HepG2 (cell line): Measurements from ENCODE around the gene METTL27. TPM values are rescaled to one million over a fixed set of nuclear protein-coding genes. Genes with fewer than 3 reads are reported as not detected.

ENCODE experiments used
- ATAC-seq: fragments of 200-7000 bp; cut with Tn5 transposase; 3 replicates; pipeline ENCODE4 v1.9.1; 2020; ENCODE audit warnings: mild to moderate bottlenecking, moderate library complexity
- BruUV-seq: library from RNA; stranded (reverse); fragments of 400-500 nt; replicated peaks from 2 replicates; lab custom pipeline; 2021; lab: Mats Ljungman, UMichigan
- CTCF ChIA-PET: fragments of 300-600 bp; formaldehyde crosslinking; extraction: SDS; loops from one replicate; lab custom pipeline; 2021; ENCODE audit warnings: low total read pairs, inconsistent platforms, low intra/inter-chr PET ratio; lab: Yijun Ruan, JAX
- POLR2A ChIA-PET: fragments of 350-600 bp; sonication (Branson Sonifier 250); formaldehyde crosslinking; loops from one replicate; lab custom pipeline; 2020; ENCODE audit warnings: antibody characterized with exemption, inconsistent platforms; lab: Yijun Ruan, JAX
- DNase-seq: peaks from one replicate; pipeline ENCODE4 v3.0.0-alpha.2; 2015; ENCODE audit warnings: low spot score
- FAIRE-seq: peaks from 3 replicates; lab custom pipeline; 2011; peaks lifted over from hg19 to GRCh38; lab: Jason Lieb, UNC
- H2AFZ ChIP-seq: one replicate; pipeline ENCODE4 v1.6.1; 2011; ENCODE audit warnings: low read length, inconsistent platforms
- H3K27ac ChIP-seq: fragments of 300-600 bp; 3 replicates; pipeline ENCODE4 v1.8.0; 2011; ENCODE audit warnings: mixed run types, mild to moderate bottlenecking, mixed read lengths, low read length, inconsistent platforms; ENCODE audit not compliant: insufficient read depth; ENCODE audit errors: extremely low read length
- H3K27me3 ChIP-seq, 2 experiments: fragments of 200-600 bp in 1 of 2; 2 replicates in 1 of 2; 3 replicates in 1 of 2; pipeline versions ENCODE4 v1.6.0 to v1.8.0; 2011; ENCODE audit warnings: low read length in 2 of 2, mild to moderate bottlenecking in 2 of 2, moderate library complexity in 2 of 2, inconsistent platforms in 1 of 2; ENCODE audit not compliant: insufficient read depth in 2 of 2, control insufficient read depth in 1 of 2
- H3K36me3 ChIP-seq, 2 experiments: fragments of 200-600 bp in 1 of 2; replicated peaks in 1 of 2; 2 replicates in 1 of 2; 3 replicates in 1 of 2; pipeline versions ENCODE4 v1.5.1 to v1.8.0; 2011; ENCODE audit warnings: low read length in 2 of 2, inconsistent platforms in 1 of 2; ENCODE audit not compliant: insufficient read depth in 2 of 2, control insufficient read depth in 1 of 2
- H3K4me1 ChIP-seq: 2 replicates; pipeline ENCODE4 v1.5.1; 2012; ENCODE audit warnings: low read length, inconsistent platforms; ENCODE audit not compliant: insufficient read depth
- H3K4me2 ChIP-seq: 2 replicates; pipeline ENCODE4 v1.6.0; 2011; ENCODE audit warnings: low read depth, low read length, inconsistent platforms
- H3K4me3 ChIP-seq, 3 experiments: fragments of 200-600 bp in 1 of 3; sonication (generic), shearing (Covaris generic) in 1 of 3; replicated peaks in 1 of 3; 2 replicates each; pipeline ENCODE4 v1.5.1; 2011 to 2016; ENCODE audit warnings: low read length in 3 of 3, inconsistent platforms in 2 of 3, low read depth in 2 of 3, mild to moderate bottlenecking in 2 of 3, control low read depth in 1 of 3, mixed read lengths in 1 of 3; ENCODE audit not compliant: insufficient read depth in 1 of 3
- H3K79me2 ChIP-seq: one replicate; pipeline ENCODE4 v1.6.1; 2011; ENCODE audit warnings: low read length, inconsistent platforms; ENCODE audit not compliant: insufficient read depth
- H3K9ac ChIP-seq: 2 replicates; pipeline ENCODE4 v1.6.0; 2011; ENCODE audit warnings: mild to moderate bottlenecking, low read depth, low read length, inconsistent platforms; ENCODE audit not compliant: insufficient read depth
- H3K9me3 ChIP-seq: 2 replicates; pipeline ENCODE4 v1.5.1; 2012; ENCODE audit warnings: mild to moderate bottlenecking, low read length
- H4K20me1 ChIP-seq: 2 replicates; pipeline ENCODE4 v1.6.0; 2011; ENCODE audit warnings: inconsistent platforms, mild to moderate bottlenecking, low read length, moderate library complexity; ENCODE audit not compliant: insufficient read depth
- CBX5 ChIP-seq: sonication (generic); formaldehyde crosslinking; IDR thresholded peaks from 2 replicates; pipeline ENCODE4 v1.4.0; 2020; ENCODE audit warnings: missing genetic modification reagents, borderline replicate concordance
- HNRNPUL1 ChIP-seq: fragments of 200-400 bp; formaldehyde crosslinking; IDR thresholded peaks from 2 replicates; pipeline ENCODE4 v1.6.1; 2017; ENCODE audit warnings: low read depth, mild to moderate bottlenecking, low read length, moderate library complexity
- NR2C2 ChIP-seq: sonication (generic); formaldehyde crosslinking; IDR thresholded peaks from 2 replicates; pipeline ENCODE4 v1.4.0; 2020; ENCODE audit warnings: missing genetic modification reagents, mild to moderate bottlenecking, moderate library complexity, borderline replicate concordance
- POLR2AphosphoS2 ChIP-seq: IDR thresholded peaks from 2 replicates; pipeline ENCODE4 v1.6.1; 2011; ENCODE audit warnings: low read depth, low read length, improper control_type of control experiment
- RCOR2 ChIP-seq: IDR thresholded peaks from 2 replicates; pipeline ENCODE4 v1.6.1; 2016; ENCODE audit warnings: missing biosample characterization, missing genetic modification reagents
- SETDB1 ChIP-seq: sonication (generic); formaldehyde crosslinking; IDR thresholded peaks from 2 replicates; pipeline ENCODE4 v1.5.1; 2020; ENCODE audit warnings: missing genetic modification reagents, mild to moderate bottlenecking, borderline replicate concordance
- SPEN ChIP-seq: sonication (generic); formaldehyde crosslinking; IDR thresholded peaks from 2 replicates; pipeline ENCODE4 v1.5.1; 2020; ENCODE audit warnings: low read depth, mild to moderate bottlenecking, missing genetic modification reagents
- SRSF9 ChIP-seq: fragments of 200-400 bp; formaldehyde crosslinking; IDR thresholded peaks from 2 replicates; pipeline ENCODE4 v1.6.1; 2018; ENCODE audit warnings: borderline replicate concordance, mild to moderate bottlenecking, low read depth, low read length; ENCODE audit not compliant: insufficient read depth, poor library complexity, severe bottlenecking
- TEAD2 ChIP-seq: sonication (generic); formaldehyde crosslinking; IDR thresholded peaks from 2 replicates; pipeline ENCODE4 v1.9.0; 2021; ENCODE audit warnings: missing genetic modification reagents
- ZBTB38 ChIP-seq: sonication (generic); formaldehyde crosslinking; IDR thresholded peaks from 2 replicates; pipeline ENCODE4 v1.5.1; 2020; ENCODE audit warnings: mild to moderate bottlenecking, missing genetic modification reagents
- ZEB1 ChIP-seq: IDR thresholded peaks from 2 replicates; pipeline ENCODE4 v1.6.1; 2012; ENCODE audit warnings: mild to moderate bottlenecking, low read depth, inconsistent platforms; ENCODE audit not compliant: insufficient replicate concordance
- ZNF34 ChIP-seq: sonication (generic); formaldehyde crosslinking; IDR thresholded peaks from 2 replicates; pipeline ENCODE4 v1.4.0; 2020; ENCODE audit warnings: mild to moderate bottlenecking, missing genetic modification reagents, borderline replicate concordance
- ZNF674 ChIP-seq: sonication (generic); formaldehyde crosslinking; IDR thresholded peaks from 2 replicates; pipeline ENCODE4 v1.5.0; 2020; ENCODE audit warnings: low read depth, mild to moderate bottlenecking, missing genetic modification reagents
- ZNF746 ChIP-seq: sonication (generic); formaldehyde crosslinking; IDR thresholded peaks from 2 replicates; pipeline ENCODE4 v1.8.0; 2022; ENCODE audit warnings: mild to moderate bottlenecking, missing genetic modification reagents
- ZNF761 ChIP-seq: sonication (generic); formaldehyde crosslinking; conservative IDR thresholded peaks from 2 replicates; pipeline ENCODE4 v1.4.0; 2020; ENCODE audit warnings: mild to moderate bottlenecking, missing genetic modification reagents
- ZNF776 ChIP-seq: sonication (generic); formaldehyde crosslinking; IDR thresholded peaks from 2 replicates; pipeline ENCODE4 v1.4.0; 2020; ENCODE audit warnings: mild to moderate bottlenecking, missing genetic modification reagents
- WGBS: methylation state at CpG from one replicate; pipeline ENCODE4 v1.1.6; 2017; ENCODE audit warnings: low lambda C conversion rate; 5-methylcytosine and 5-hydroxymethylcytosine counted together
- in situ Hi-C: cut with HindIII; loops from 2 replicates; pipeline ENCODE4 v1.10.0; 2017; ENCODE audit warnings: low pct_unique_long_range_greater_than_20kb; ENCODE audit not compliant: extremely low pct_ligation_motif_present
- intact Hi-C: fragments of 100-400 bp; cut with micrococcal nuclease; formaldehyde crosslinking; loops from one replicate; pipeline ENCODE4 v1.10.0; 2022; ENCODE audit not compliant: unreplicated experiment
- polyA plus RNA-seq, 8 experiments: library from polyadenylated mRNA; depleted of rRNA in 3 of 8; stranded (reverse) in 7 of 8; unstranded in 1 of 8; fragments of >200 nt; fragmentation: Illumina TruSeq in 4 of 8; extraction: Trizol in 4 of 8; gene quantifications; 2 replicates each; pipeline versions ENCODE4 v1.2.1 to v1.2.3, GENCODE V29; 2011 to 2016; ENCODE audit warnings: low read depth in 4 of 8, missing spikeins in 1 of 8, mixed read lengths in 1 of 8; ENCODE audit not compliant: insufficient read depth in 1 of 8
- total RNA-seq, 5 experiments: library from RNA; depleted of rRNA; stranded (reverse); fragments of >200 nt; fragmentation: Illumina TruSeq; extraction: Trizol; gene quantifications; 2 replicates each; pipeline ENCODE4 v1.2.3, GENCODE V29; 2016; ENCODE audit warnings: low read depth in 1 of 5
- TF ChIP-seq, protein P1 (sequence below): sonication (generic); formaldehyde crosslinking; IDR thresholded peaks from 2 replicates; pipeline ENCODE4 v1.5.1; 2020; ENCODE audit warnings: missing genetic modification reagents, mild to moderate bottlenecking, borderline replicate concordance
- TF ChIP-seq, protein P2 (sequence below): sonication (generic); formaldehyde crosslinking; conservative IDR thresholded peaks from 2 replicates; pipeline ENCODE4 v1.5.0; 2020; ENCODE audit warnings: missing genetic modification reagents
- TF ChIP-seq, protein P3 (sequence below): IDR thresholded peaks from 2 replicates; pipeline ENCODE4 v1.6.1; 2016

Gene METTL27
- total and polyA plus RNA-seq, 2 of the 13 experiments (the other 11 are each of a cell fraction or from before 2014, with no cell fraction given) = 2.0 to 3.0 TPM

DNA sequence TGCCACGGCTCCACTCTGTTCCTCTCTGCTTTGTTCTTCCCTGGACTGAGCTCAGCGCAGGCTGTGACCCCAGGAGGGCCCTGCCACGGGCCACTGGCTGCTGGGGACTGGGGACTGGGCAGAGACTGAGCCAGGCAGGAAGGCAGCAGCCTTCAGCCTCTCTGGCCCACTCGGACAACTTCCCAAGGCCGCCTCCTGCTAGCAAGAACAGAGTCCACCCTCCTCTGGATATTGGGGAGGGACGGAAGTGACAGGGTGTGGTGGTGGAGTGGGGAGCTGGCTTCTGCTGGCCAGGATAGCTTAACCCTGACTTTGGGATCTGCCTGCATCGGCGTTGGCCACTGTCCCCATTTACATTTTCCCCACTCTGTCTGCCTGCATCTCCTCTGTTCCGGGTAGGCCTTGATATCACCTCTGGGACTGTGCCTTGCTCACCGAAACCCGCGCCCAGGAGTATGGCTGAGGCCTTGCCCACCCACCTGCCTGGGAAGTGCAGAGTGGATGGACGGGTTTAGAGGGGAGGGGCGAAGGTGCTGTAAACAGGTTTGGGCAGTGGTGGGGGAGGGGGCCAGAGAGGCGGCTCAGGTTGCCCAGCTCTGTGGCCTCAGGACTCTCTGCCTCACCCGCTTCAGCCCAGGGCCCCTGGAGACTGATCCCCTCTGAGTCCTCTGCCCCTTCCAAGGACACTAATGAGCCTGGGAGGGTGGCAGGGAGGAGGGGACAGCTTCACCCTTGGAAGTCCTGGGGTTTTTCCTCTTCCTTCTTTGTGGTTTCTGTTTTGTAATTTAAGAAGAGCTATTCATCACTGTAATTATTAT is 10.3 kb downstream of the METTL27 start:
- FAIRE-seq (peak; percentile 49), ATAC-seq (peak; percentile 57), DNase-seq (peak; percentile 58)
- no TSS peak for BruUV-seq
- no peaks in the 10 kb centered on the region for H3K9me3 ChIP-seq
- no peaks in the 10 kb centered on the region for H3K36me3 ChIP-seq
- no peak overlapping the region for H2AFZ ChIP-seq
- peak overlapping the region; percentile 98 for H3K4me2 ChIP-seq
- peaks cover 12% of the 10 kb centered on the region for H3K79me2 ChIP-seq
- peak overlapping the region; percentile 70 to 83 (median 75) for H3K4me3 ChIP-seq
- peak overlapping the region; percentile 55 for H3K27ac ChIP-seq
- in situ Hi-C loops (no loop called here), intact Hi-C loops (no loop called here)
- ChIA-PET CTCF (no interaction called here), POLR2A (interaction anchor here (0.9 to 5.5 kb wide), 4 partner anchors 10 to 38 kb away, joined by 3 to 55 read pairs (median 4); partner anchors contain the start of gene METTL27)
- WGBS = 2% methylated on average over 7 of the region's 16 CpGs
- H4K20me1 ChIP-seq = no peaks in the 10 kb centered on the region
- H3K4me1 ChIP-seq = peaks cover 58% of the 10 kb centered on the region
- H3K27me3 ChIP-seq = peaks cover 0 to 2% of the 10 kb centered on the region in 2 experiments; a peak in 2 of 5 replicates
- peak overlapping the region; percentile 69 for H3K9ac ChIP-seq
- no peak for TF ChIP-seq ZNF674 (CRISPR knock-in tag)
- TF ChIP-seq ZNF34 (CRISPR knock-in tag) = 0 out of 2 replicates have a peak, but pooled peaks have one; percentile 50
- peak; percentile 71; the same call in 1 of the 2 replicates for TF ChIP-seq ZNF746
- TF ChIP-seq, protein P1, sequence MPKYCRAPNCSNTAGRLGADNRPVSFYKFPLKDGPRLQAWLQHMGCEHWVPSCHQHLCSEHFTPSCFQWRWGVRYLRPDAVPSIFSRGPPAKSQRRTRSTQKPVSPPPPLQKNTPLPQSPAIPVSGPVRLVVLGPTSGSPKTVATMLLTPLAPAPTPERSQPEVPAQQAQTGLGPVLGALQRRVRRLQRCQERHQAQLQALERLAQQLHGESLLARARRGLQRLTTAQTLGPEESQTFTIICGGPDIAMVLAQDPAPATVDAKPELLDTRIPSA (CRISPR knock-in tag) = no peak
- TF ChIP-seq SETDB1 (CRISPR knock-in tag) = no peak
- 0 out of 2 replicates have a peak, but pooled peaks have one; percentile 61 for TF ChIP-seq SPEN (CRISPR knock-in tag)
- TF ChIP-seq SRSF9 = no peak
- no peak for TF ChIP-seq ZBTB38
- TF ChIP-seq ZEB1 = no peak
- TF ChIP-seq HNRNPUL1 = no peak
- peak; percentile 74; the same call in 1 of the 2 replicates for TF ChIP-seq CBX5 (CRISPR knock-in tag)
- no peak for TF ChIP-seq NR2C2 (CRISPR knock-in tag)
- 0 out of 2 replicates have a peak, but pooled peaks have one; percentile 54 for TF ChIP-seq ZNF761 (CRISPR knock-in tag)
- TF ChIP-seq, protein P2, sequence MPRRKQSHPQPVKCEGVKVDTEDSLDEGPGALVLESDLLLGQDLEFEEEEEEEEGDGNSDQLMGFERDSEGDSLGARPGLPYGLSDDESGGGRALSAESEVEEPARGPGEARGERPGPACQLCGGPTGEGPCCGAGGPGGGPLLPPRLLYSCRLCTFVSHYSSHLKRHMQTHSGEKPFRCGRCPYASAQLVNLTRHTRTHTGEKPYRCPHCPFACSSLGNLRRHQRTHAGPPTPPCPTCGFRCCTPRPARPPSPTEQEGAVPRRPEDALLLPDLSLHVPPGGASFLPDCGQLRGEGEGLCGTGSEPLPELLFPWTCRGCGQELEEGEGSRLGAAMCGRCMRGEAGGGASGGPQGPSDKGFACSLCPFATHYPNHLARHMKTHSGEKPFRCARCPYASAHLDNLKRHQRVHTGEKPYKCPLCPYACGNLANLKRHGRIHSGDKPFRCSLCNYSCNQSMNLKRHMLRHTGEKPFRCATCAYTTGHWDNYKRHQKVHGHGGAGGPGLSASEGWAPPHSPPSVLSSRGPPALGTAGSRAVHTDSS (CRISPR knock-in tag) = no peak
- TF ChIP-seq, protein P3, sequence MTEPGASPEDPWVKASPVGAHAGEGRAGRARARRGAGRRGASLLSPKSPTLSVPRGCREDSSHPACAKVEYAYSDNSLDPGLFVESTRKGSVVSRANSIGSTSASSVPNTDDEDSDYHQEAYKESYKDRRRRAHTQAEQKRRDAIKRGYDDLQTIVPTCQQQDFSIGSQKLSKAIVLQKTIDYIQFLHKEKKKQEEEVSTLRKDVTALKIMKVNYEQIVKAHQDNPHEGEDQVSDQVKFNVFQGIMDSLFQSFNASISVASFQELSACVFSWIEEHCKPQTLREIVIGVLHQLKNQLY = no peak
- TF ChIP-seq RCOR2 (CRISPR knock-in tag) = no peak
- no peak for TF ChIP-seq POLR2AphosphoS2
- TF ChIP-seq TEAD2 (CRISPR knock-in tag) = no peak
- TF ChIP-seq ZNF776 (CRISPR knock-in tag) = no peak
